Astrocyte of the spinal cord (primary cell): ENCODE results near the gene KRT84.
A peak's percentile ranks its signal among the peaks of the same experiment; 100 is the strongest.

Source experiments
- DNase-seq: peaks from one replicate; pipeline ENCODE4 v3.0.0; 2011; ENCODE audit warnings: low read depth, low spot score
- H3K4me3 ChIP-seq: 2 replicates; pipeline ENCODE4 v1.5.1; 2011; ENCODE audit warnings: low read depth, mild to moderate bottlenecking, low read length, moderate library complexity
- CTCF ChIP-seq: IDR thresholded peaks from 2 replicates; pipeline ENCODE4 v1.5.1; 2012; ENCODE audit warnings: low read depth, mild to moderate bottlenecking, low read length, inconsistent platforms
- in situ Hi-C: cut with HindIII; loops from 2 replicates; pipeline ENCODE4 v1.10.0; 2017; ENCODE audit warnings: low sequenced_read_pairs

Gene KRT84

GRCh38 chr12:52398176-52398575, 12.7 kb upstream of the KRT84 start:
- in situ Hi-C loops = no loop called here
- no peak for TF ChIP-seq CTCF
- DNase-seq = no peak
- H3K4me3 ChIP-seq = no peak overlapping the region

- in situ Hi-C loops = no loop called here
- H3K4me3 ChIP-seq = no peak overlapping the region
- TF ChIP-seq CTCF = no peak
- no peak for DNase-seq
Observed at GRCh38 chr12:52396656-52397055, 11.2 kb upstream of the KRT84 start.

GRCh38 chr12:52395761-52396434, 10.4 kb upstream of the KRT84 start:
- no peak overlapping the region for H3K4me3 ChIP-seq
- peak; percentile 23 for TF ChIP-seq CTCF
- DNase-seq = no peak
- in situ Hi-C loops = no loop called here

GRCh38 chr12:52394836-52395405, 9.5 kb upstream of the KRT84 start:
- DNase-seq = no peak
- no peak for TF ChIP-seq CTCF
- no peak overlapping the region for H3K4me3 ChIP-seq
- in situ Hi-C loops = no loop called here

DNA sequence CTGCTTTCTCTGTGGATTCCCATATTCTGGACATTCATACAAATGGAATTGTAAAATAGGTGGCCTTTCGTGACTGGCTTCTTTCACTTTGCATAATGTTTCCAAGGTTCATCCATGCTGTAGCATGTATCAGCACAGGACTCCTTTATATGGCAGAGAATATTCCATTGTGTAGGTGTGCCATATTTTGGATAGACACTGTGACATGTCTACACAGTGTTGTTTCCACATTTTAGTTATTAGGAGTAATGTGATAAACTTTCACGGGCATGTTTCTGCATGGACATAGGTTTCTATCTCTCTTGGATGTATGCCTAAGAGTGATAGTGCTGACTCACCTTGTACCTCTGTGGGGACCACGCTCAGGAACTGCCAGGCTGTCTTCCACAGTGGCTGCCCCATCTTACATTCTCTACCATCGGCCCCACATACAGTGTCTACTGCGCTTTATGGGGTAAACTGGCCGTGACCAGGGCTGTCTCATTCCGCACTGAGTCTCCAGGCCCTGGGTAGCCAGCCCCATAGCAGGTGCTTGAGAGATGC, 7.1 kb upstream of the KRT84 start:
- no peak overlapping the region for H3K4me3 ChIP-seq
- no peak for TF ChIP-seq CTCF
- no peak for DNase-seq
- in situ Hi-C loops = no loop called here

DNA sequence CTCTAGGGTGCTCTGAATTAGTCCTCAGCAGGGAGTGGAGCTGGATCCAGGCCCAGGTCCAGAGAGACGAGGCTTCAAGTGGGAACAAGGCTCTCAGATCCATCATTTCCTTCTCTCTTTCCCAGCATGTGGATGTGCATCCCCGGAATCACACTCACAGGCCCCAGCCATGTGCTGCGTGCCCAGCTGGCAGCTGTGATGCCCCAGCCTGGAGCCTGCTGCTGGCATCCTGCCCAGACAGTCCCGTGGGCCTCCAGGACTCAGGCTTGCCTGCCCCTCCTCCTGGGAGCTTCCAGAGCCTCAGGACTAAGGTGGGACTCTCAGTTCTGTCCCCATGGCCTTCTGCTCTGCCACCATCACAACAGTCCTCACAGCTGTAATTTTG, 6.2 kb upstream of the KRT84 start:
- no peak overlapping the region for H3K4me3 ChIP-seq
- TF ChIP-seq CTCF = no peak
- in situ Hi-C loops = no loop called here
- no peak for DNase-seq
